Skeletal muscle tissue (tissue), 4 donors: Measurements from ENCODE around the gene TMEM54. TPM values are rescaled to one million over a fixed set of nuclear protein-coding genes. Genes with fewer than 3 reads are reported as not detected.
A peak's percentile ranks its signal among the peaks of the same experiment; 100 is the strongest.

Source experiments
- H3K27ac ChIP-seq: one replicate; pipeline ENCODE4 v1.7.0; 2013; ENCODE audit warnings: mild to moderate bottlenecking, low read depth, low read length, inconsistent platforms
- H3K27me3 ChIP-seq, 3 donors: one replicate each; pipeline ENCODE4 v1.7.0; 2013; ENCODE audit warnings: low read length in 3 of 3; ENCODE audit not compliant: control insufficient read depth in 3 of 3, insufficient read depth in 3 of 3
- H3K36me3 ChIP-seq, 3 donors: one replicate each; pipeline ENCODE4 v1.7.0; 2013; ENCODE audit warnings: low read length in 3 of 3; ENCODE audit not compliant: control insufficient read depth in 3 of 3, insufficient read depth in 3 of 3
- H3K4me1 ChIP-seq, 3 donors: one replicate each; pipeline ENCODE4 v1.7.0; 2013; ENCODE audit warnings: low read length in 3 of 3, mild to moderate bottlenecking in 3 of 3; ENCODE audit not compliant: control insufficient read depth in 3 of 3, insufficient read depth in 3 of 3
- H3K4me3 ChIP-seq, 3 donors: one replicate each; pipeline ENCODE4 v1.7.0; 2013; ENCODE audit warnings: low read length in 3 of 3
- H3K9ac ChIP-seq, 3 donors: one replicate each; pipeline ENCODE4 v1.7.0; 2013; ENCODE audit warnings: low read length in 3 of 3, mild to moderate bottlenecking in 3 of 3, moderate library complexity in 2 of 3, low read depth in 1 of 3
- H3K9me3 ChIP-seq, 3 donors: one replicate each; pipeline ENCODE4 v1.7.0; 2013; ENCODE audit warnings: low read length in 3 of 3; ENCODE audit not compliant: control insufficient read depth in 3 of 3
- total RNA-seq: library from RNA; depleted of rRNA; stranded (reverse); fragments of >200 nt; gene quantifications from one replicate; pipeline ENCODE4 v1.2.3, GENCODE V29; 2014
- donor health status: Osteomylitis.

Gene TMEM54
- total RNA-seq, 1 donor from 2014 or later: 5.2 TPM

DNA sequence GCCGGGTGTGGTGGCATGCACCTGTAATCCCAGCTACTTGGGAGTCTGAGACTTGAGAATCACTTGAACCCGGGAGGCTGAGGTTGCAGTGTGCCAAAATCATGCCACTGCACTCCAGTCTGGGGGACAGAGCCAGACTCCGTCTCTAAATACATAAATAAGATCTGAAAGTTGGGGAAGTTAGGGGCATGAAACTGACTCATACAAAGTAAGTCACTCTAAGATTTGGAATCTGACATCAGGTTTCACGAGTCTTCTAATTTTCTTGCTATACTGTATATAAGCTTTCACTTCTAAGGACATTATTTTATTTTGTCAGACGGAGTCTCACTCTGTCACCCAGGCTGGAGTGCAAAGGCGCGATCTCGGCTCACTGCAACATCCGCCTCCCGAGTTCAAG, 33.3 kb upstream of the TMEM54 start:
- H3K27me3 ChIP-seq: no peaks in the 10 kb centered on the region
- peaks cover 0 to 3% (median 0%) of the 10 kb centered on the region in 3 donors for H3K4me1 ChIP-seq
- H3K27ac ChIP-seq: no peak overlapping the region
- H3K36me3 ChIP-seq: peaks cover 12 to 22% (median 21%) of the 10 kb centered on the region in 3 donors
- H3K9ac ChIP-seq: no peak overlapping the region
- no peaks in the 10 kb centered on the region for H3K9me3 ChIP-seq
- H3K4me3 ChIP-seq: no peak overlapping the region

DNA sequence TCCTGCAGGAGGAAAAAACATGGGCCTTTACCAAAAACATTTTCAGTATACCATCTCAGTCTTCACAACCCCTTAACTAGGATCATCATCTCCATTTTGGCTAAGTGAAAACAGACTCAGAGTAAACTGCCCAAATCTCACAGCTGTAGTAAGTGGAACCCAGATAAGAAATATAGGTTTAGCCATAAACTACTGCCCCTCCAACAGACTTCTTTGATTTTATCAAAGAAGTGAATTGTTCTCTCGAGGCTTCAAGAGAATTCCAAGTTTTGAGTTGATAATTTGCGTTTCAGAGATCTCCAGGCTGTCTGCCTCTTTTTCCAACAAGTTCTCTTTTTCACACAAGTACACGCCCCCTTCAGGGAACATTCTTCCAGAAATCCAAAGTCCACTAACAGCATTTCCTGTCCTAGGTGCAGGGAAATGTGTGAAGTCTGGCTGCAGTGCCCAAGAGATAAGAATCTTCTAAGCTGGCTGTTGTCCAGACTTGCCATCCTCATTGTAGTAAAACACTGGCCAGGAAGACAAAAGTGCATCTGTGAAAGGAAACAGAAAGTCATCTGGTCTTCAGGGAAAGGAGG, 32.6 kb upstream of the TMEM54 start:
- no peaks in the 10 kb centered on the region for H3K4me1 ChIP-seq
- no peaks in the 10 kb centered on the region for H3K27me3 ChIP-seq
- peaks cover 12 to 20% (median 20%) of the 10 kb centered on the region in 3 donors for H3K36me3 ChIP-seq
- peak overlapping the region; percentile 45 for H3K27ac ChIP-seq
- H3K4me3 ChIP-seq: no peak overlapping the region
- no peaks in the 10 kb centered on the region for H3K9me3 ChIP-seq
- no peak overlapping the region for H3K9ac ChIP-seq

DNA sequence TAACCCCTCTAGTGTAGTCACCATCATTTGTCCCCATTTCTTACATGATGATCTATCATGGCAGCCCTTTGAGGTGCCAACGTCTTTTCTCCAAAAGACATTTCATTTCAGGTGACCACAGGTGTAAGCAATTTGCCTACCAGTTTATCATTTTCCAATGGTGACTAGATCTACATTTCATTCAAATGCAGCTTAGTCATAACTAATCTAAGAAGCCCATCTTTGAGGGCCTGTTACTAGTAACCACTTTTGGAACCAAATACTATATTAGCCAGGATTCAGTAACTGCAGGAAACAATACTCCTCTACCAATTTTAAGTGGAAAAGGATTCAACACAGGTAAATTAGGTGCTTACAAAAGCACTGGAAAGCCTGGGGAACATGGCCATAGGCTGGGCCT, 30.6 kb upstream of the TMEM54 start:
- no peaks in the 10 kb centered on the region for H3K4me1 ChIP-seq
- no peaks in the 10 kb centered on the region for H3K9me3 ChIP-seq
- no peak overlapping the region for H3K27ac ChIP-seq
- no peaks in the 10 kb centered on the region for H3K27me3 ChIP-seq
- no peak overlapping the region for H3K4me3 ChIP-seq
- H3K9ac ChIP-seq: no peak overlapping the region
- peaks cover 3 to 10% (median 8%) of the 10 kb centered on the region in 3 donors for H3K36me3 ChIP-seq

DNA sequence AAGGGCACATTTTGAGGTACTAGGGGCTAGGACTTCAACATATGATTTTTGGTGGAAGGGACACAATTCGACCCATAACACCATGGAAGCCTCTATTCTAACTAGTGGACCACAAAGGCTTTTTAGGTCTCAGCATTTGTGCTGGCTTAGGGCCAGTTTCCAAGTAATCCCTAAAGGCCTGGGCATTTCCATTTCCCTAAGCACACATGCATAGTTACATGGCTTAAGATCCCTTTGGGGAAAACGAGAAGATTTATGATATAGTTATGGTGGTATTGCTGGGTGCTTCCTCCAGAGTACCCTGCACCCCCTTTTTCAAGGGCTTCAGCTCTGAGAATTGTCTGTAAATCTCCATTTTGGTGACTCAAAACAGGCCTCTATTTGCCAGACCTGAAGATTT, 28.2 kb upstream of the TMEM54 start:
- Histone ChIP-seq H3K4me1 (peaks cover 0 to 4% (median 2%) of the 10 kb centered on the region in 3 donors), H3K9ac (no peak overlapping the region), H3K27ac (no peak overlapping the region), H3K27me3 (peaks cover 6 to 14% (median 8%) of the 10 kb centered on the region in 3 donors), H3K9me3 (no peaks in the 10 kb centered on the region), H3K4me3 (no peak overlapping the region), H3K36me3 (no peaks in the 10 kb centered on the region)

DNA sequence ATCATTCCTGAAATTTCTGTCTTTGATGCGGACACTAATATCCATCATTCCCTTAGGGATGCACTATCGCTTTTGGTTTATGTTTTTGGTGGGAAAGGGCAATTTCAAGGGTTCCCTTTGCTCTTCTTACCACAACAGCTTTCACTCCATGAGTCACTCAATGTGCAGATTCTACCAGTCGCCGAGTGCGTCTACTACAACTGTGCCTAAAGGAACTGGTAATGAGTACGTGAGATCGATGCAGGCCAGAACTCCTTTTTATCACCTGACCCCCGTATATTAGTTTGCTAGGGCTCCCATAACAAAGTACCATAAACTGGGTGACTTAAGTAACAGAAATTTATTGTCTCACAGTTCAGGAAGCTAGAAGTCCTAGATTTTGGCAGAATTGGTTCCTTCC, 27.5 kb upstream of the TMEM54 start:
- no peaks in the 10 kb centered on the region for H3K36me3 ChIP-seq
- H3K27ac ChIP-seq: no peak overlapping the region
- H3K9me3 ChIP-seq: no peaks in the 10 kb centered on the region
- peaks cover 0 to 4% (median 2%) of the 10 kb centered on the region in 3 donors for H3K4me1 ChIP-seq
- H3K9ac ChIP-seq: no peak overlapping the region
- H3K4me3 ChIP-seq: no peak overlapping the region
- H3K27me3 ChIP-seq: peaks cover 8 to 18% (median 10%) of the 10 kb centered on the region in 3 donors

DNA sequence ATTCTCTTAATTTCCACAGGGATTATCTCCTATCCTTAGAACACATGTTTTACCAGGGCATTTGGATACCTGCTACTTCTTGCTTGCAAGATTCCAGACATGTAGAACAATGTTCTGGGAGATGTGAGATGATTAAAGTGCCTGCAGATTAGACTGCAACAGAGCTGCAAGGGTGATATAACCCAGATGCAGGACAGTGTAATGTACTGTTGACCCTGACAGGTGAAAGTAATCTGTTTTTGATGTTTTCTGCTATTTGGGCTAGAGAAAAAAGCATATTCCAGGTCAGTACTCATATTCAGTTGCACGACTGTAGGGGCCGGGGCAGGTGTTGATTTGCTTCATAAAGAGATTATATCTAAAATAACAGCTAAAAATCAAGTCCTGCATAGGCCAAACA, 27.1 kb upstream of the TMEM54 start:
- no peaks in the 10 kb centered on the region for H3K9me3 ChIP-seq
- peaks cover 8 to 18% (median 10%) of the 10 kb centered on the region in 3 donors for H3K27me3 ChIP-seq
- peaks cover 0 to 4% (median 2%) of the 10 kb centered on the region in 3 donors for H3K4me1 ChIP-seq
- H3K36me3 ChIP-seq: no peaks in the 10 kb centered on the region
- no peak overlapping the region for H3K27ac ChIP-seq
- H3K4me3 ChIP-seq: no peak overlapping the region
- no peak overlapping the region for H3K9ac ChIP-seq

DNA sequence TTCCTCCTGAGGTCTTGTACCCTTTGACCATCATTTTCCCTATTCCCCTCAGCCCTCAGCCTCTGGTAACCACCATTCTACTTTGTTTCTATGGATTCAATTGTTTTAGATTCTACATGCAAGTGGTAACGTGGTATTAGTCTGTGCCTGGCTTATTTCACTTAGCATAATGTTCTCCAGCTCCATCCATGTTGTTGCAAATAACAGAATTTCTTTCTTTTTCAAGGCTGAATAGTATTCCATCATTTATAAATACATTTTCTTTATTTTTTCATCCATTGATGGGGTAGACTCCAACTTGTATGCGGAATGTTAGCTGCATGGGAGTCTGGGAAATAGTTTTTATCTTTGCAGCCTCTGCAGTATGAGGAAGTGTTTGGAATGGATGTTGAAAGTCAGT, 26.3 kb upstream of the TMEM54 start:
- H3K4me3 ChIP-seq: no peak overlapping the region
- H3K4me1 ChIP-seq: peaks cover 0 to 4% (median 2%) of the 10 kb centered on the region in 3 donors
- H3K36me3 ChIP-seq: no peaks in the 10 kb centered on the region
- H3K27me3 ChIP-seq: peaks cover 8 to 18% (median 10%) of the 10 kb centered on the region in 3 donors
- H3K27ac ChIP-seq: no peak overlapping the region
- H3K9me3 ChIP-seq: no peaks in the 10 kb centered on the region
- H3K9ac ChIP-seq: no peak overlapping the region

DNA sequence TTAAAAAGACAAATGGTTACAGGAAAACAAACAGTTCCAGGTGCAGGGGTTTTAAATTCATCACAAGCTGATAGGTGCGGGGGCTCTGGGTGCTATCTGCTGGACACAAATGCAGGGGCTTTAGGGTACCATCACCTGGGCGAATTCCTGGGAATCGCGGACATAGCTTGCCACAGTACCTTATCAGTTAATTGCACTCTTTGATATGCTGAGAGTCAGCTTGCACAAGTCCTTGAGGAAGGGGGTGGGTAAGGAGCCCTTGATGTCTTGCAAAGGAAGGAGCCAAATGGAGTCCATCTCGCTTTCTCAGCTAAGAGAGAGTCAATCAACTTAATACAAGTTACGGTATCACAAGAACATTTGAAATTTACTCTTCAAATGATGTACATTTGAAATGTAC, 25.4 kb upstream of the TMEM54 start:
- H3K4me3 ChIP-seq: no peak overlapping the region
- no peak overlapping the region for H3K27ac ChIP-seq
- peaks cover 0 to 4% (median 2%) of the 10 kb centered on the region in 3 donors for H3K4me1 ChIP-seq
- peaks cover 8 to 18% (median 10%) of the 10 kb centered on the region in 3 donors for H3K27me3 ChIP-seq
- H3K9me3 ChIP-seq: no peaks in the 10 kb centered on the region
- H3K36me3 ChIP-seq: no peaks in the 10 kb centered on the region
- no peak overlapping the region for H3K9ac ChIP-seq

DNA sequence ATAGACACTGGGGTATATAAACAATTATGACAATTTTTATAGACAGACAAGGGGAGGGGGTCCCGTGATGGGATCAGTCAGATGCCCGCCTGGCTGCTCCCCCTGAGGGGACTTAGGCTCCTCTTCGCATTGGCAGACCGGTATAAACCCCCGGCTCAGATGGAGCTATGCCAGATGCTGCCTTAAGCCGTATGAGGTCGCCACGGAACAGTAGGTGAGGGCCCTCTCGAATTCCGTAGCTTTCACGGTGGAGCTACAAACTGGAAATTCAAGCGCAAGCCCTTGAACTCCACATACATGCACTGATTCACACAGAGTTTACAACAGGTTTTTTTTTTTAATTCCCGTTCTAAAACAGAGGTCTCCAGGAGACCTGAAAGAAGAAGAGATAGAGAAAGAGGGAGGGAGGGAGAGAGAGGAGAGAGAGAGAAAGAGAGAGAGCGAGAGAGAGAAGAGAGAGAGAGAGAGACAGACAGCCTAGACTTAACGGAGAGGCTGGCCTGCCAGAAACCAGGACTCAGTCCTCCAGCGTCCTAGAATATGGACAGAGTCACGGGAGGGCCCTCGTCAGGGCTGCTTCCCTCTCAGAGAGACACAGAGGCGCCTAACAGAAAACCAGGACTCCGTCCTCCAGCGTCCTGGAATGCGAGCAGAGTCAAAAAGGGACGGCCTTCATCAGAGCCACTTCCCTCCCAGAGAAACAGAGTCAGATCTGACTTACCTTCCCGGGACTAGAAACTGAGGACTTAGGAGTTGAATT, 24.4 kb upstream of the TMEM54 start:
- Histone ChIP-seq H3K9me3 (no peaks in the 10 kb centered on the region), H3K27me3 (peaks cover 8 to 18% (median 10%) of the 10 kb centered on the region in 3 donors), H3K36me3 (no peaks in the 10 kb centered on the region), H3K9ac (no peak overlapping the region), H3K4me3 (no peak overlapping the region), H3K4me1 (peaks cover 8 to 13% (median 10%) of the 10 kb centered on the region in 3 donors), H3K27ac (no peak overlapping the region)

DNA sequence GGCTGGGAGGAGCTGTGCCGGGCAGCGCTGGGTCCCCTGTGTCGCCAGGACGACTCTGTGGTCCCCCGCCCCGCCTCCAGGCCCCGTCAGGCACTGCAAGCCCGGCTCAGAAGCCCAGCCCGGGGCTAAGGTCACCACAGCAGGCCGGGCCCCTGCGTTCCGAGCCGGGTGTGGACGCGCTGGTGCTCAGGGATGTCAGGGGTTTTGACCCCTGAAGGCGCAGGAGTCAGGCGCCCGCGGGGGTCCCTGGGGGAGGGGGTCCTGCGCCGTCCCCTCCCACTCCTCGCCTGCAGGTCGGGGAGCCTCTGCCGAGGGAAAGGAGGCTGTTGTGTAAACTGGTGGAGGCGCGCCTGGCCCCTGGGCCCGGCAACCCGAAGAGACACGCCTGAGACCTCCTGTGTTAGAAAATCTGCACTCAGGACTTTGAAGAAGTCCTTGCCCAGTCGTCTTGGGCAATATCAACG, 23.7 kb upstream of the TMEM54 start:
- Histone ChIP-seq H3K4me1 (peaks cover 10 to 17% (median 12%) of the 10 kb centered on the region in 3 donors), H3K36me3 (no peaks in the 10 kb centered on the region), H3K27me3 (peaks cover 8 to 18% (median 10%) of the 10 kb centered on the region in 3 donors), H3K4me3 (no peak overlapping the region), H3K9me3 (no peaks in the 10 kb centered on the region), H3K9ac (no peak overlapping the region), H3K27ac (no peak overlapping the region)
